Upper lobe of left lung (tissue), 6 donors: ENCODE results near the gene CTXN1. TPM values are rescaled to one million over a fixed set of nuclear protein-coding genes. Genes with fewer than 3 reads are reported as not detected.
A peak's percentile ranks its signal among the peaks of the same experiment; 100 is the strongest.
"Not testable (repeated sequence)": the region's sequence is repeated elsewhere in the genome, so short reads cannot be mapped to it uniquely, and the experiment has no call there.

Experiments used
- ATAC-seq, 2 donors: fragments of 200-7000 bp; cut with Tn5 transposase; one replicate each; pipeline ENCODE4 v1.9.1; 2022; ENCODE audit warnings: mild to moderate bottlenecking in 2 of 2, moderate library complexity in 2 of 2; ENCODE audit not compliant: low FRiP score in 2 of 2
- DNase-seq, 2 donors: peaks; one replicate each; pipeline ENCODE4 v3.0.0-alpha.2; 2019 to 2020
- H3K27ac ChIP-seq, 4 donors: fragments of 200-600 bp; sonication (generic); one replicate each; pipeline ENCODE4 v1.5.1; 2016 to 2019
- H3K27me3 ChIP-seq, 4 donors: fragments of 200-600 bp; sonication (generic); one replicate each; pipeline ENCODE4 v1.5.1; 2017 to 2019
- H3K36me3 ChIP-seq, 4 donors: fragments of 200-600 bp; sonication (generic); one replicate each; pipeline ENCODE4 v1.5.1; 2016 to 2019
- H3K4me1 ChIP-seq, 4 donors: fragments of 200-600 bp; sonication (generic); one replicate each; pipeline ENCODE4 v1.5.1; 2018 to 2019
- H3K4me3 ChIP-seq, 4 donors: fragments of 200-600 bp; sonication (generic); one replicate each; pipeline ENCODE4 v1.5.1; 2017 to 2019; ENCODE audit warnings: mild to moderate bottlenecking in 2 of 4, moderate library complexity in 1 of 4
- H3K9me3 ChIP-seq, 4 donors: fragments of 200-600 bp; sonication (generic); one replicate each; pipeline ENCODE4 v1.5.1; 2018 to 2019
- CTCF ChIP-seq, 6 experiments: fragments of 450-650 bp in 4 of 6; fragments of 200-600 bp in 2 of 6; sonication (generic) in 2 of 6; IDR thresholded peaks; one replicate each; pipeline ENCODE4 v1.5.1; 2016 to 2019; ENCODE audit warnings: antibody characterized with exemption in 6 of 6
- EP300 ChIP-seq, 4 donors: sonication (generic); formaldehyde crosslinking; IDR thresholded peaks; one replicate each; pipeline ENCODE4 v1.5.1; 2017; ENCODE audit warnings: antibody characterized with exemption in 4 of 4, control low read depth in 2 of 4
- POLR2A ChIP-seq, 4 donors: fragments of 450-650 bp; IDR thresholded peaks; one replicate each; pipeline ENCODE4 v1.5.1; 2016 to 2017; ENCODE audit warnings: antibody characterized with exemption in 4 of 4, mild to moderate bottlenecking in 2 of 4
- POLR2AphosphoS5 ChIP-seq, 2 donors: sonication (generic); formaldehyde crosslinking; IDR thresholded peaks; one replicate each; pipeline ENCODE4 v1.5.1; 2017; ENCODE audit warnings: antibody characterized with exemption in 2 of 2
- WGBS, 2 donors: methylation state at CpG; one replicate each; pipeline ENCODE4 v1.1.5; 2017 to 2018; 5-methylcytosine and 5-hydroxymethylcytosine counted together
- total RNA-seq, 6 donors: library from RNA; depleted of rRNA in 4 of 6; stranded (reverse); fragments of >200 nt in 4 of 6; gene quantifications; one replicate each; pipeline versions ENCODE4 v1.1.0 to v1.2.1, GENCODE V29; 2016 to 2021
- donor health status: DM: no; HTN: no; CAD: no; lungs with moderate emphysema.
- donor health status: DM: no; HTN: yes; CAD: no; lungs with severe emphysema.

Gene CTXN1
- total RNA-seq, 6 donors from 2014 or later, result 1.2 to 28.3 (median 13.4) TPM

DNA sequence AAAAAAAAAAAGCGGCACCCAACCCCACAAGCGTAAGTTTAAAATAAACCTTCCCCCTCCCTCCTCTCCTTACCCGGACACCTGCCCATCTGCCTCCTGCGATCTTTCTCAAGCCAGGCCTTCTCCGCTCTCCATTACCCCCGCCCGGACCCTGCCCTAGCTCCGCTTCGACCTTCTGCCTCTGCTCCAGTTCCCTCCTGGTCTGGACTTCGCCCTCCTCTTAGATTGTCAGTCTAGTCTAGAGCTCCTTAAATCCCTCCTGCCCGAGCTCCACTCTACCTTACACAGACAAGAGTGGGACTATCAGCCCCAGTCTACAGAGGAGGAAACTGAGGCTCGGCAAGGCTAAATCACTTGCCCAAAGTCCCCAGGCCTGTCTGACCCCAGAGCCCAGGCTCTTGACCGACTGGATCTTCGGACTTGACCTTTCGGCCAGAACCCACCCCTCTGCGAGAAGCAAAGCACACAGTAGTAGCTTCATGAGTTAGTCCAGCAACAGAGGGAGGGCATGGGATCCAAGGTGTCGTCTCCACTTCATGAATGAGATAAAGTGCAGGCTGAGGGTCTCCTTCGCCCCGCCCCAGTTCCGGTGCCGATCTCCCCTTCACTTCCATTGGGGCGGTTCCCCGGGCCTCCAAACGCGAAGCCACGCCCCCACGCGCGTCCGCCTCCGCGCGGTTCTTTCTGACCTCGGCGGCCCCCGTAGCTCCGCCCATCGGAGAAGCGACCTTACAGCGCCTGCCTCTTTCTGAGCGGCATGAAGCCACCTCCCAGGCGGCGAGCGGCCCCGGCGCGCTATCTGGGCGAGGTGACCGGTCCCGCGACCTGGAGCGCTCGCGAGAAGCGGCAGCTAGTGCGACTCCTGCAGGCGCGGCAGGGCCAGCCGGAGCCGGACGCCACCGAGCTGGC lies 6.1 kb downstream of the CTXN1 start, which contains the start of gene SNAPC2:
SNAPC2 (plus strand) TSS at position 729 of the 909 bp plus-strand sequence; CDS start at position 758, 29 bp downstream.
- ATAC-seq (peak; percentile 77 to 87), DNase-seq (peak; percentile 93 to 100)
- Histone ChIP-seq H3K4me3 (peak within 1 kb of the TSS; percentile 62 to 86 (median 73)), H3K27me3 (peaks cover 0 to 39% (median 27%) of the 10 kb centered on the region in 4 donors), H3K36me3 (peaks cover 0 to 22% (median 12%) of the 10 kb centered on the region in 4 donors), H3K27ac (peak within 1 kb of the TSS; percentile 85 to 92 (median 90)), H3K4me1 (peaks cover 46 to 70% (median 53%) of the 10 kb centered on the region in 4 donors), H3K9me3 (no peaks in the 10 kb centered on the region)
- WGBS, 2 donors, result 15 to 33% methylated on average over 16 to 41 of the region's 62 CpGs
- TF ChIP-seq POLR2AphosphoS5 (IDR thresholded peaks at IDR 0.05) (peak; percentile 66 to 80), EP300 (IDR thresholded peaks at IDR 0.05) (no peak), POLR2A (IDR thresholded peaks at IDR 0.05) (peak in 1 of 4 donors; percentile 67), CTCF (IDR thresholded peaks at IDR 0.05) (peak in 1 of 6 experiments; percentile 27)

DNA sequence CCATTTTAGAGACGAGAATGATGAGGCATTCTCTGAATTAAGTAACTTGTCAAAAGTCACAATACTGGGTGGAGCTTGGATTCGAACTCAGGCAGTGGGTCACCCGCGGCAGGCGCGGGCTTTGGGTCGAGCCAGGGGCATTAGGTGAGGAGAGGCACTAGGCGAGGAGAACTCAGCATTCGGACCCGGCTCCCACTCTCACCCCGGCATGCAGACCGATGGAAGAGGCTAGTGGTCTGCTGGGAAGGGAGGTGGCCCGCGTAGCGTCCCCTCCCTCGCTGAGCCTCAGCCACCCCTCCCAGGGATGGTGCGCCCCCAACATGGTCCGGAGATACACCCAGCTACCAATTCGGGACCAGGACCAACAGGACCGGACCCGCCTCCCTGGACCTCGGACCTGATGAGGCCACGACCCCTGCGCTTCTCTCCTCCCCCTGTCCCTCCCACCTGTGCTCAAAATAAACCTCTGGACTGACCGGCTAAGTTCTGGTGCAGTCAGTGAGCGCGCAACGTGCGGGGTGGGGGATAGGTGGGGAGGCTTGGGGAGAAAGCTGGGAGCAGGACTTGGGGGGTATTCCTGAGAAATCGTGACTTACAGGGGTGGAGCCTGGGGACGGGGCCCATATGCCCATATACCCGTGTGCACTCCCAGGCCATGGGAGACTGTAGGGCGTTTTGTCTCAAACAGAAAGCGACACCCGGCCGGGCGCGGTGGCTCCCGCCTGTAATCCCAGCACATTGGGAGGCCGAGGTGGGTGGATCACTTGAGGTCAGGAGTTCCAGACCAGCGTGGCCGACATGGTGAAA lies 7.1 kb downstream of the CTXN1 start:
- no peak for TF ChIP-seq POLR2A (IDR thresholded peaks at IDR 0.05)
- TF ChIP-seq POLR2AphosphoS5 (IDR thresholded peaks at IDR 0.05), result no peak
- peaks cover 44 to 65% (median 49%) of the 10 kb centered on the region in 4 donors for H3K4me1 ChIP-seq
- peaks cover 0 to 22% (median 12%) of the 10 kb centered on the region in 4 donors for H3K36me3 ChIP-seq
- H3K9me3 ChIP-seq, result no peaks in the 10 kb centered on the region
- ATAC-seq, result no peak
- H3K27ac ChIP-seq, result no peak overlapping the region
- H3K27me3 ChIP-seq, result peaks cover 0 to 39% (median 27%) of the 10 kb centered on the region in 4 donors
- WGBS, 2 donors, result 53 to 57% methylated on average over 35 to 42 of the region's 42 CpGs
- H3K4me3 ChIP-seq, result no peak overlapping the region
- DNase-seq, result peak in 1 of 2 donors; percentile 81

DNA sequence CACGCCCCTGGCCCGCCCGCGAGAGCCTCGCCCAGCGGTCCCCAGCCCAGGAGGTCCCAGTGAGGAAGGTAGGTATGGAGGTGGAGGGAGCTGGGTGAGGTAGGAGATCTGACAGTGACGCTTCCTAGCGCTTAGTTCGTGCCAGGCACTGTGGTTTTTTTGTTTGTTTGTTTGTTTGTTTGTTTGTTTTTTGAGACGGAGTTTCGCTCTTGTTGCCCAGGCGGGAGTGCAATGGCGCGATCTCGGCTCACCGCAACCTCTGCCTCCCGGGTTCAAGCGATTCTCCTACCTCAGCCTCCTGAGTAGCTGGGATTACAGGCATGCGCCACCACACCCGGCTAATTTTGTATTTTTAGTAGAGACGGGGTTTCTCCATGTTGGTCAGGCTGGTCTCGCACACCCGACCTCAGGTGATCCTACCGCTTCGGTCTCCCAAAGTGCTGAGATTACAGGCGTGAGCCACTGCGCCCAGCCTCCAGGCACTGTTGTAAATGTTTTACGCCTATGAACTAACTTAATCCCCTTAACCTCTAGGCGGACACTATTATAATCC lies 7.8 kb downstream of the CTXN1 start:
- not testable (repeated sequence) for DNase-seq, H3K27ac ChIP-seq, ATAC-seq, H3K9me3 ChIP-seq
- WGBS, 2 donors, result 26 to 34% methylated on average over 28 to 29 of the region's 29 CpGs
- Histone ChIP-seq H3K4me1 (peaks cover 44 to 65% (median 49%) of the 10 kb centered on the region in 4 donors), H3K36me3 (peaks cover 0 to 21% (median 15%) of the 10 kb centered on the region in 4 donors), H3K27me3 (peaks cover 0 to 39% (median 27%) of the 10 kb centered on the region in 4 donors), H3K4me3 (peak overlapping the region in 3 of 4 donors; percentile 33 to 49 (median 38))

- peaks cover 0 to 39% (median 27%) of the 10 kb centered on the region in 4 donors for H3K27me3 ChIP-seq
- peaks cover 3 to 21% (median 16%) of the 10 kb centered on the region in 4 donors for H3K36me3 ChIP-seq
- TF ChIP-seq CTCF (IDR thresholded peaks at IDR 0.05) (peak; percentile 45 to 71 (median 61)), EP300 (IDR thresholded peaks at IDR 0.05) (no peak), POLR2AphosphoS5 (IDR thresholded peaks at IDR 0.05) (no peak)
- peaks cover 44 to 65% (median 47%) of the 10 kb centered on the region in 4 donors for H3K4me1 ChIP-seq
- 0 to 4% methylated on average over 9 to 18 of the region's 71 CpGs for WGBS, 2 donors
- no peaks in the 10 kb centered on the region for H3K9me3 ChIP-seq
- no peak for ATAC-seq
- H3K27ac ChIP-seq, result no peak overlapping the region
- peak in 1 of 2 donors; percentile 93 for DNase-seq
- peak overlapping the region in 3 of 4 donors; percentile 33 to 49 (median 38) for H3K4me3 ChIP-seq
These were observed 8.5 kb downstream of the CTXN1 start for GRCh38 chr19:7917267-7918061.

DNA sequence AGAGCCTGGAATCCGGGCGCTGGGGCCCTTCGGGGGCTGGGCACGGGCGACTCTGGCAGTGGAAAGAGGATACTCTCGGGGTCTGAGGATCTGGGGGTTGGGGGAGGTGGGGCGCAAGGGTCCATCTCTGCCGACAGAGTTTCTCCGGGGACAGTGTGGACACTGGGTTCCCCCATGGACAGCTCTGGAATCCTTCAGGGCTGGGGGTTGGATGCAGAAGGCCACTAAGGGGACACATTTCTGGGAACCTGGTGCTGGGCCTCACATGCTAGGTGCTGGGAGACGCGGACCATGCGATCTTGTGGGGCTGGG lies 9.0 kb downstream of the CTXN1 start:
- Histone ChIP-seq H3K4me3 (peak overlapping the region in 3 of 4 donors; percentile 38 to 49 (median 38)), H3K36me3 (peaks cover 9 to 21% (median 17%) of the 10 kb centered on the region in 4 donors), H3K9me3 (no peaks in the 10 kb centered on the region), H3K4me1 (peaks cover 39 to 62% (median 44%) of the 10 kb centered on the region in 4 donors), H3K27me3 (peaks cover 0 to 39% (median 27%) of the 10 kb centered on the region in 4 donors), H3K27ac (peak overlapping the region in 1 of 4 donors; percentile 11)
- ATAC-seq (no peak), DNase-seq (no peak)
- WGBS, 2 donors, result 3 to 11% methylated on average over 6 to 9 of the region's 12 CpGs
- TF ChIP-seq CTCF (IDR thresholded peaks at IDR 0.05) (no peak), POLR2AphosphoS5 (IDR thresholded peaks at IDR 0.05) (no peak)
